Glomerular visceral epithelial cell (primary cell): ENCODE measurements around the gene NOX1.
"Not testable (repeated sequence)": the region's sequence is repeated elsewhere in the genome, so short reads cannot be mapped to it uniquely, and the experiment has no call there.

Experiments
- DNase-seq: peaks from one replicate; pipeline ENCODE4 v3.0.0-alpha.2; 2016; ENCODE audit errors: extremely low spot score

NOX1 gene

GRCh38 chrX:100819837-100820666, 54.1 kb downstream of the NOX1 start, which contains the start of gene CSTF2:
Gene CSTF2, plus strand, starts transcription at chrX:100820391. Its CDS starts 26 bp downstream, at chrX:100820417.
- peak; percentile 79 for DNase-seq

DNA sequence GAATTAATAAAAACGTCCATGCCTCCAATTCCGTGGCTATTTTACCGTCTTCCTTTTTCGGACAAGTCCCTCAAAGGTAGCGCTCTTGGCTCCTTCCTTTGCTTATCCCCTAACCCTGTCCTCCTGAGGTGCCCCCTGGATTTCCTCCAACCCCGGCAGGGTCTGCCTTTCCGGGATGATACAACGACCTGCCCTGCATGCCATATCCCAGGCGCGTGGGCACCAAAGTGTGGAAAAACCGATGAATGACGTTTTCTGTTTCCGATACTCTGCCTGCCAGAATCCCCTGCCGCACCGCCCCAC, 54.7 kb downstream of the NOX1 start:
- no peak for DNase-seq

- no peak for DNase-seq
Measured at GRCh38 chrX:100817340-100817739, 56.8 kb downstream of the NOX1 start.

GRCh38 chrX:100812216-100813158, 61.7 kb downstream of the NOX1 start:
- no peak for DNase-seq

- not testable (repeated sequence) for DNase-seq
Measured at GRCh38 chrX:100808265-100808664, 65.9 kb downstream of the NOX1 start.

- DNase-seq, result no peak
Measured at GRCh38 chrX:100804780-100805179, 69.4 kb downstream of the NOX1 start.

DNA sequence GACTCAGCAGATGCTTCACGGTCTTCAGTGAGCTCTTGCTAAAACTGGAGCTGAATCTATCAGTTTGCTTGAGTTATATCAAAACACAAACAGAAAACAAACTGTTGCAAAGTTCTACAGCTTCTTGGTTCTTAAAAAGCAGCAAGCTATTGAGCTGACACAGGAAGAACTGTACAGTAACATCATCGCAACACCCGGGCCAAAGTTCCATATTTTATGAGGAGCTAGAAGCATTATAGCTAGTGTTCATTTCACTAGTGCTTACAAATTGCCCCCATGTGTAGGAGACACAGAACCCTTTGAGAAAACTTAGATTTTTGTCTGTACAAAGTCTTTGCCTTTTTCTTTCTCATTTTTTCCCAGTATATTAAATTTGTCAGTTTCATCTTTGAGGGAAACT, 71.3 kb downstream of the NOX1 start:
- DNase-seq, result no peak

DNA sequence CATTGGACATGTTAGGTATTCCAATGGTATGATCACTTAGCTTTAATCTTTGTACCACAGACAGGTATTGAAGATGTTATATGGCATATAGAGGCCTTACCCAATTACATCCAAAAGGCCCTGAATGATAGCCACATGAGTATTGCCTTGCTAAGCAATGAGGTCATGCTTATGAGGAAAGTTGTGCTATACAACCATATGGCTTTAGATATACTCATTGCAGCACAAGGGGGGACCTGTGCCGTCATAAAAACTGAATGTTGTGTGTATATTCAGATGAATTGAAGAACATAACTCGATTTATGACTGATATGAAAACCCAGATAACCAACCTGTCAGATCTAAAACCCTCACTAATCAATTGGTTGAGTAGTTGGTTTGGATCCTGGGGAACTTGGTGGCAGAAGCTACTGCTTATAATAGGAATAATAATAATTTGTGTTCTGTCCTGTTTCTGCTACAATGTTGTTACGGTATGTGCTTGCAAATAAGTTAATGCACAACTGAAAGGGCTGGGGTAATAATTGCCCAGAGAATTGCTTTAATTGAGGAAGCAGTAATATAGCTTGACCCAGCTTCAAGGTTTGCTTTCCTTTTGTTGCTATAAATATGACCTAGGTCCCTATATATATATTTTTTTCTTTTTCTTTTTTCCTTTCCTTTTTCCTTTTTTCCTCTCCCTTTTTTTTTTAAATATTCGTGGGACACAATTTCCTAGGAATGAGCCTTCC, 75.5 kb downstream of the NOX1 start:
- DNase-seq, result no peak

GRCh38 chrX:100797359-100797758, 76.8 kb downstream of the NOX1 start:
- no peak for DNase-seq

DNA sequence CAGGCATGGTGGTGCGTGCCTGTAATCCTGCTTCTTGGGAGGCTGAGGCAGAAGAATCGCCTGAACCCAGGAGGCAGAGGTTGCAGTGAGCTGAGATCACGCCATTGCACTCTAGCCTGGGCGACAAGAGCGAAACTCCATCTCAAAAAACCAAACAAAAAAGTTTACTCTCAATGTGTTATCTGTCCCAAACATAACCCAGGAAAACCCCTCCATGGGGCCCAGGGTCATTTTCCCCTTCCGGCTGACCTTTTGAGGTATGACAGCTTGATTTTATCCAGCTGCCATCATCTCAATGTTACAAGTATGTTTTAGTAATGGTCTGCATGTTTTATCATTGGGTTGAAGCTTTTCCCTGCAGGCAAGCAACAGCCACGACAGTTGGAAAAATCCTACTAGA, 77.8 kb downstream of the NOX1 start:
- not testable (repeated sequence) for DNase-seq
